ENCODE results near the gene DAAM2.

DNA sequence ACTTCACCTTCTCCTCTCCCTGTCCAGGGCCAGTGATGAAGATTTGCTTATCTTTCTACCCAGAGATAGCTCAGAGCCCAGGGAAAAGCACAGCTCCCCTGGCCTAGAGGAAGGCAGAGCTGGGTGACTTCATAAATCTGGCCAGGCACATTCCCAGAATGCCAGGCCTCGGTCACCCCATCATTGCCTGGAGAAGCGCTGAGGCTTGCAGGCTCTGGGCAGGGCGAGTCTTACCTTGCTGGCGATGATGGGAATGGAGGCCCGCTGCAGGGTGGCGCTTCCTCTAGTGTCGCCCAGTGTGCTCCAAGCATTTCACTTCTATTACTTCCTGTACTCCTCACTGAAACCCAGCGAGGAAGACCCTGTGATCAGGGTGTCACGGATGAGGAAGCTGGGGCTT is 60.1 kb downstream of the DAAM2 start:
- no peak for TF ChIP-seq POLR2A (IDR thresholded peaks at IDR 0.05)
- TF ChIP-seq, protein P1, sequence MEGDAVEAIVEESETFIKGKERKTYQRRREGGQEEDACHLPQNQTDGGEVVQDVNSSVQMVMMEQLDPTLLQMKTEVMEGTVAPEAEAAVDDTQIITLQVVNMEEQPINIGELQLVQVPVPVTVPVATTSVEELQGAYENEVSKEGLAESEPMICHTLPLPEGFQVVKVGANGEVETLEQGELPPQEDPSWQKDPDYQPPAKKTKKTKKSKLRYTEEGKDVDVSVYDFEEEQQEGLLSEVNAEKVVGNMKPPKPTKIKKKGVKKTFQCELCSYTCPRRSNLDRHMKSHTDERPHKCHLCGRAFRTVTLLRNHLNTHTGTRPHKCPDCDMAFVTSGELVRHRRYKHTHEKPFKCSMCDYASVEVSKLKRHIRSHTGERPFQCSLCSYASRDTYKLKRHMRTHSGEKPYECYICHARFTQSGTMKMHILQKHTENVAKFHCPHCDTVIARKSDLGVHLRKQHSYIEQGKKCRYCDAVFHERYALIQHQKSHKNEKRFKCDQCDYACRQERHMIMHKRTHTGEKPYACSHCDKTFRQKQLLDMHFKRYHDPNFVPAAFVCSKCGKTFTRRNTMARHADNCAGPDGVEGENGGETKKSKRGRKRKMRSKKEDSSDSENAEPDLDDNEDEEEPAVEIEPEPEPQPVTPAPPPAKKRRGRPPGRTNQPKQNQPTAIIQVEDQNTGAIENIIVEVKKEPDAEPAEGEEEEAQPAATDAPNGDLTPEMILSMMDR (IDR thresholded peaks at IDR 0.05), result no peak

All from breast epithelium (tissue), 3 donors.